Anterior cingulate cortex (tissue), 58 donors: Measurements from ENCODE around the gene KRTAP9-6.
"Not testable (repeated sequence)": the region's sequence is repeated elsewhere in the genome, so short reads cannot be mapped to it uniquely, and the experiment has no call there.

ENCODE experiments used
- DNase-seq, 58 donors: peaks; one replicate each; lab custom pipeline; 2025; lab: John Stamatoyannopoulos, UW

Gene KRTAP9-6

GRCh38 chr17:41267711-41268110 lies 2.5 kb downstream of the KRTAP9-6 start:
- DNase-seq: no peak

- DNase-seq: not testable (repeated sequence)
These were observed 6.1 kb downstream of the KRTAP9-6 start for GRCh38 chr17:41271323-41271722.

GRCh38 chr17:41271858-41272257 lies 6.7 kb downstream of the KRTAP9-6 start:
- DNase-seq: no peak

GRCh38 chr17:41275648-41276190 lies 10.5 kb downstream of the KRTAP9-6 start, which contains the start of gene KRTAP9-7:
TSS of gene KRTAP9-7 (plus strand) at chr17:41275698. CDS start at chr17:41275698, 0 bp downstream.
- not testable (repeated sequence) for DNase-seq

GRCh38 chr17:41278176-41278955 lies 13.2 kb downstream of the KRTAP9-6 start:
- DNase-seq: no peak

GRCh38 chr17:41284043-41284442 lies 18.9 kb downstream of the KRTAP9-6 start:
- DNase-seq: no peak

- DNase-seq: no peak
These were observed 19.4 kb downstream of the KRTAP9-6 start for GRCh38 chr17:41284546-41284945.

GRCh38 chr17:41287050-41287449 lies 21.9 kb downstream of the KRTAP9-6 start:
- no peak for DNase-seq

- DNase-seq: no peak
These were observed 28.8 kb downstream of the KRTAP9-6 start for GRCh38 chr17:41294016-41294415.

GRCh38 chr17:41296846-41297245 lies 31.7 kb downstream of the KRTAP9-6 start:
- DNase-seq: no peak

- DNase-seq: no peak
These were observed 33.4 kb downstream of the KRTAP9-6 start for GRCh38 chr17:41298458-41299135.

GRCh38 chr17:41301204-41301790 lies 36.1 kb downstream of the KRTAP9-6 start:
- DNase-seq: no peak

GRCh38 chr17:41301916-41302901 lies 37.0 kb downstream of the KRTAP9-6 start, which contains the start of gene KRTAP29-1:
TSS of gene KRTAP29-1 (minus strand) at chr17:41302851. CDS start at chr17:41302851, 0 bp downstream.
- DNase-seq: peak in 4 of 58 donors; percentile 3 to 32 (median 8)

- no peak for DNase-seq
These were observed 37.8 kb downstream of the KRTAP9-6 start for GRCh38 chr17:41302981-41303380.

GRCh38 chr17:41304091-41304490 lies 38.9 kb downstream of the KRTAP9-6 start:
- DNase-seq: no peak

- peak in 5 of 58 donors; percentile 7 to 47 (median 29) for DNase-seq
These were observed 42.5 kb downstream of the KRTAP9-6 start for GRCh38 chr17:41307647-41308046.

- DNase-seq: peak in 33 of 58 donors; percentile 12 to 77 (median 40)
These were observed 43.2 kb downstream of the KRTAP9-6 start for GRCh38 chr17:41308251-41308917.

- no peak for DNase-seq
These were observed 43.8 kb downstream of the KRTAP9-6 start, which contains the start of gene KRTAP16-1 for GRCh38 chr17:41308918-41309359. TSS of gene KRTAP16-1 (minus strand) at chr17:41309309. CDS start at chr17:41309253, 56 bp downstream.

GRCh38 chr17:41311111-41311510 lies 45.9 kb downstream of the KRTAP9-6 start:
- no peak for DNase-seq
